Epidermal melanocyte (primary cell): Measurements from ENCODE around the gene ACCS.

Experiments
- DNase-seq: peaks from one replicate; pipeline ENCODE4 v3.0.0; 2011; ENCODE audit warnings: low spot score; ENCODE audit not compliant: insufficient read length

ACCS gene

DNA sequence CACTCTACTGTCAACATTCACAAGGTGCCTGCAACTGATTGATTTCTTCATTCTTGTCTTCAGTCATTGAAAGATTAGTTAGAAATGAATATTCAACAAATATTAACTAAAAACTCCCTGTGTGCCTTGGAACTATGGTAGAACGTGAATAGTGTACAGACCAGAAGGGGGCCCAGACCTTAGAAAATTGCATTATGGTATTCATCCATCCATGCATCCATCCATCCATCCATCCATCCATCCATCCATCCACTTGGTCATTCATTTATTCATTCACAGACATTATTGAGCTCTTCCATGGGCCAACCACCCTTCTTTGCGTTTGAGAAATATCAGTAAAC is 28.4 kb upstream of the ACCS start:
- no peak for DNase-seq

GRCh38 chr11:44043157-44043556 is 22.9 kb upstream of the ACCS start:
- no peak for DNase-seq

DNA sequence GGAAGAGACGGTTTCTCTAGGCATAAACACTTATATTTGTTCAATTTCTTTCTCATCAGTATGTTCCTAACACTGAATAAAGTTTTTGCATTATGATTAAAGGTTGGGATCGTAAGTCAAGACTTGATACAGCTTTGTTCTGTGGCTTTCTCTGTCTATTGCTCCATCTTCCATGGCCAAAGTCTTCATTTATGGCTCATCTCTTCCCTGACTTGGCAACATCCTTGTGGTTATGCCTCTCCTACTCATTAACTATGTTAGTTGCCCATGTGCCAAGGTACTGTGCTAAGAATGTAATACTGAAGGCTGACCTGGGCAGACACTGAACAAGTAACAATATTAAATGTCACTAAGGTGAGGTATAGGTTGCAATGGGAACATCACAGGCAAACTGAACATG is 19.9 kb upstream of the ACCS start:
- no peak for DNase-seq

GRCh38 chr11:44047298-44047697 is 18.8 kb upstream of the ACCS start:
- DNase-seq: no peak

- no peak for DNase-seq
Observed at GRCh38 chr11:44047931-44048431, 18.1 kb upstream of the ACCS start, which contains the start of gene ACCSL. ACCSL (plus strand) TSS chr11:44047981; CDS start chr11:44048037, 56 bp downstream.

GRCh38 chr11:44049832-44050231 is 16.2 kb upstream of the ACCS start:
- no peak for DNase-seq

DNA sequence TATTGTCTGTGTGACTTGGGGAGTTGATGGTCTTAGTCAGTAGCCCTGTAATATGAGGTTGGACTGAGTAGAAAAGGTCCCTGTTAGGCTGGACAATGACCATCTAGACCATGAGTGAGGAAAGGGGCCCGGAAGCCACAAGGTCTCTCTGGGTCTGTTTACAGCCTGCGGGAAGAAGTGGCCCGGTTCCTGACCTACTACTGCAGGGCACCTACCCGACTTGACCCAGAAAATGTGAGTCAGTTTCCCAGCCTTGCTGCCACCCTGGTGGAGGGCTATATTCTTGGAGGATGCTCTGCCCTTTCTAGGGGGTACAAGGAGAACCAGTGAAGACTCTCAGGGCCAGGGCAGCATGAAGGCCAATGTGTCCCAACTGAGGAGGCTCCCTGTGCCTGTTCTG is 14.9 kb upstream of the ACCS start:
- DNase-seq: no peak

GRCh38 chr11:44057340-44057739 is 8.7 kb upstream of the ACCS start:
- no peak for DNase-seq

- DNase-seq: no peak
Observed at GRCh38 chr11:44058275-44058674, 7.8 kb upstream of the ACCS start.

GRCh38 chr11:44065161-44065661 is 859 bp upstream of the ACCS start:
- no peak for DNase-seq

DNA sequence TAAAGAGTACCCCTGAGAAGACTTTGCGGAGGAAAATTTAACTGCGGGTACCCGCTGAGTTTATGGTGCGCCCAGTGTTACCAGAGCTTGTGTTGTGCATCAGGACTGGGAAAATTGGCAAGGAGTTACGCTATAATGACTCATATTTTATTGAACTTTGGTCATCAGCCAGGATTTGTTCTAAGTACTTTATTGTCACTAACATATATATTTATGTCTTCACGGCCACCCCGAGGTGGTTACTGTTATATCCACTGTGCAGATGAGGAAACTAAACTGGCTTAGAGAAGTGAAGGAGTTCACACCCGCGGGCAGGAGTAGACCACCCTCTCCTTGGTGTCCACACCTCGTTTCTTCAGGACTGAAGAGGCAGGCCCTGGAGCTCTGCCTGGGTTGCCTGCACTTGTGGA is 667 bp downstream of the ACCS start:
- no peak for DNase-seq

GRCh38 chr11:44067266-44067665 is 1.2 kb downstream of the ACCS start:
- no peak for DNase-seq

DNA sequence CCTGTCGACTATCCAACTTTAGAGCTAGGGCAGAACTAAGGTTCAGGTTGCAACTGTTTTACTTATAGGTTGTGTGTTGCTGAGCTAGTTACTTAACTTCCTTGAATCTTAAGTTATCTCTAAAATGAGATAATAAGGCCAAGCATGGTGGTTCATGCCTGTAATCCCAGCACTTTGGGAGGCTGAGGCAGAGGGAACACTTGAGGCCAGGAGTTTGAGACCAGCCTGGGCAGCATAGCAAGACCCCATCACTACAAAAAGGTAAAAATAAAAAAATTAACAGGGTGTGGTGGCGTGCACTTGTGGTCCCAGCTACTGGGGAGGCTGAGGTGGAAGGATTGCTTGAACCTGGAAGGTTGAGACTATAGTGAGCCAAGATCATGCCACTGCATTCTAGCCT is 2.1 kb downstream of the ACCS start:
- DNase-seq: no peak

DNA sequence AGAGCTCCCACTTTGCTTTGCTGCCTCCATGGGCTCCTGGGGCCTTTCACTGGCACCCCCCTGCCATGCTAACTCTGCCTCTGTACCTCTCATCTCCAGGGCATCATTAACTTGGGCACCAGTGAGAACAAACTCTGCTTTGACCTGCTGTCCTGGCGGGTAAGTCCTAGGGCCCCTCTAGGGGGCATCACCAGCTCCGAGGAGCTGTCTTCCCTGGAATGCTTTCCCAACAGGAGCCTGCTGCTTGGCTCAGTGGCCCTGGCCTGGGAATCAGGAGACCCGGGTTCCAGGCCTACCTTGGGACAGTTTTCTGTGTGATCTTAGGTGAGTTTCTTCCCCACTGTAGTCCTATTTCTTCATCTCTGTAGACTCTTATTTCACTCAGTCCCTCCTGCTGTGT is 5.1 kb downstream of the ACCS start:
- no peak for DNase-seq

GRCh38 chr11:44072757-44073658 is 6.9 kb downstream of the ACCS start:
- DNase-seq: no peak

DNA sequence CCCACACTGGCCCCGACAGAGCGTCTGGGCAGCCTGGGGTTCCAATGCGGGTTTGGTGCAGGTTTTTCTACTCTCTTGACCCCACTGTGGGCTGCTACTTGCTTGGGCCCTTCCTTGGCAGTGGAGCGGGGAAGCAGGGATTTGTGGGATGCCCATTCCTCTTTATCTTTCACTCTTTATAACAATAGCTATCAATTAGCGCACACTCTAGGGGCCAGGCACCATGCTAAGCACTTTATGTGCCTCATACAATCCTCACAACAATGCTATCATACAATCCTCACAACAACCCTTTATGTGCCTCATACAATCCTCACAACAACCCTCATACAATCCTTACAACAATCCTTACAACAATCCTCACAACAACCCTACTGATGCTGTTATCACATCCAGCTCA is 12.7 kb downstream of the ACCS start:
- no peak for DNase-seq

DNA sequence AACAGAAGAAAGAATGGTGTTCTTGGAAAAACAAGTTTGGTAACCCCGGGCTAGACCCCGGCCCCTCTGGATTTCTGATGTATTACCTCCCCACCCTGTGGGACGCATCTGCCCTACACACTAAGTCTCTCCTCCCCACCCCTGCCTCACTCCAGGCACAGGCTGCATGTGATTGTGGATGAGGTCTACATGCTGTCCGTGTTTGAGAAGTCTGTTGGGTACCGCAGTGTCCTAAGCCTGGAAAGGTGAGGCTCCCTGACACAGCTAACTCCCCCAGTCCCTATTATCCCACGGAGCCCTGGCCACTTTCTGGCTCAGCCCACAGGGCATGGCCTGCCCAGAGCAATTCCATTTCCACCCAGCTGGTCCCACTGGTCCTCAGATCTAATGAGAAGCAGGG is 13.3 kb downstream of the ACCS start:
- no peak for DNase-seq

DNA sequence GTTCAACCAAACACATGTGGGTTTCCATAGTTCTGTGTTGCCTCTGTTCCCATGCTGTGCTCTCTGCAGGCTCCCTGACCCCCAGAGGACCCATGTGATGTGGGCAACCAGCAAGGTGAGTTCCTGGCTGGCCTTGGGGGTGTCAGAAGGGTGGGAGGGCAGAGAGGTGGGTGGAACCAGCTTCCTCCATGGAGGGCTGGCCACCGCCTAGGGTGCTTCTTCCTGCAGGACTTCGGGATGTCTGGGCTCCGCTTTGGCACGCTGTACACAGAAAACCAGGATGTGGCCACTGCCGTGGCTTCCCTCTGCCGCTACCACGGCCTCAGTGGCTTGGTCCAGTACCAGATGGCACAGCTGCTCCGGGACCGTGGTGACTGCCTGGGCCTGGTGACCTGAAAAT is 14.9 kb downstream of the ACCS start:
- DNase-seq: no peak

DNA sequence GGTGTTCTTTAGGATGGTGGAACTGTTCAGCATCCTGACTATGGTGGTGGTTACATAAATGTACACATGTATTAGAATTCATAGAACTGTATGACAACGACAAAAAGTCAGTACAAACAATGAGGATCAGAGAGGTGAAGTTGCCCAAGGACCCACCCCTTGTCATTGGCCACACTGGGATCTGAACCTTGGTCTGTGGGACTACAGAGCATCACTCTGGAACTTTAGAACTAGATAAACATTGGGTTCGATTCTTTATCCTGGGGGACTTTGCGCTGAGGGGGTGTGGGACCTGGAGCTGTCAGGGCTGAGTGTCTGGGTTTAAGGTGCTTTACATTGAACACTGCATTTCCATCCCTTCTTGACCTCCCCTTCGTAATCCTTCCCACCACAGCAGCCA is 16.6 kb downstream of the ACCS start:
- DNase-seq: no peak

GRCh38 chr11:44083433-44083832 is 17.4 kb downstream of the ACCS start:
- DNase-seq: no peak

DNA sequence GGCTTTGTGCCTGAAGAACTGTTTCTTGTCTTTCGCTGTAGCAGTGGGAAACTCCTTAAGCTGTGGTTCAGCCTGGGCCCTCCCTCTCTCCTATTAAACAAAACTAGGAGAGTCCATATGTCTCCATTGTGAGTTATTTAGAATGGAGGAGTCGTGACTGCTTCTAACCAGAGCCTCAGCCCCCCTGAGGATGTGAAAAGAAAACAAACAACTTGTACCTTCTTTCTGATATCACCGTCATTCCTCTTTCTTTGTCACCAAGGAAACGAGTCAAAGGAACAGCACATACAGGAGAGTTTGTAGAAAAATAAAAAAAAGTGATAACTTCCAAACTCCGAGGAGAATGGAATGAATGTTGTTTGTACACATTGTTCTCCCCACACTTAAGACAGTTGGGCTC is 17.8 kb downstream of the ACCS start:
- no peak for DNase-seq

- DNase-seq: no peak
Observed at GRCh38 chr11:44085330-44085729, 19.3 kb downstream of the ACCS start.

DNA sequence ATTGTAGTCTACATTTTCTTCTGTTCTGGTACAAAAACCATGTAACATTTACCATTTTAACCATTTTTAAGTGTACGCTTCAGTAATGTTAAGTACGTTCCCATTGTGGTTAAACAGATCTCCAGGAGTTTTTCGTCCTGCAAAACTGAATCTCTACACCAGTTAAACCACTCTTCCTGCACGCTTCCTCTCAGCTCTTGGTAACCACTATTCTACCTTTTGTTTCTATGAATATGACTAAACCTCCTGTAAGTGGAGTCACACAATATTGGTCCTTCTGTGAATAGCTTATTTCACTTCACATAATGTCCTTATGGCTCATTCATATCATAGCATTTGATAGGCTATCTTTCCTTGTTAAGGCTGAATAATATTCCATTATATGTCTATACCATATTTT is 22.3 kb downstream of the ACCS start:
- DNase-seq: no peak
